GM21529 (cell line): ENCODE measurements around the gene OR2S2.

Experiments
- ATAC-seq: cut with Tn5 transposase; IDR thresholded peaks from one replicate; pipeline ENCODE4 v1.9.1; 2021; ENCODE audit not compliant: unreplicated experiment

Gene OR2S2

GRCh38 chr9:35965011-35965410 lies 7.1 kb upstream of the OR2S2 start:
- no peak for ATAC-seq

- ATAC-seq, result no peak
These were observed 4.4 kb upstream of the OR2S2 start for GRCh38 chr9:35962126-35962906.

GRCh38 chr9:35960039-35960655 lies 2.2 kb upstream of the OR2S2 start:
- ATAC-seq, result no peak

- no peak for ATAC-seq
These were observed 1.3 kb downstream of the OR2S2 start for GRCh38 chr9:35956651-35957050.

- peak; percentile 42 for ATAC-seq
These were observed 2.9 kb downstream of the OR2S2 start for GRCh38 chr9:35954942-35955546.

GRCh38 chr9:35952526-35953191 lies 5.3 kb downstream of the OR2S2 start:
- ATAC-seq, result no peak

GRCh38 chr9:35951736-35952135 lies 6.2 kb downstream of the OR2S2 start:
- ATAC-seq, result no peak

- ATAC-seq, result no peak
These were observed 9.0 kb downstream of the OR2S2 start for GRCh38 chr9:35948901-35949318.

- no peak for ATAC-seq
These were observed 9.5 kb downstream of the OR2S2 start for GRCh38 chr9:35948451-35948850.

GRCh38 chr9:35945341-35946018 lies 12.5 kb downstream of the OR2S2 start:
- no peak for ATAC-seq

GRCh38 chr9:35944841-35945240 lies 13.1 kb downstream of the OR2S2 start:
- no peak for ATAC-seq

GRCh38 chr9:35944173-35944572 lies 13.8 kb downstream of the OR2S2 start:
- no peak for ATAC-seq

GRCh38 chr9:35942286-35942685 lies 15.7 kb downstream of the OR2S2 start:
- no peak for ATAC-seq

- no peak for ATAC-seq
These were observed 17.2 kb downstream of the OR2S2 start for GRCh38 chr9:35940458-35941407.

GRCh38 chr9:35939679-35940250 lies 18.2 kb downstream of the OR2S2 start:
- ATAC-seq, result no peak

- no peak for ATAC-seq
These were observed 19.2 kb downstream of the OR2S2 start for GRCh38 chr9:35938474-35939356.

GRCh38 chr9:35937227-35937626 lies 20.7 kb downstream of the OR2S2 start:
- ATAC-seq, result no peak

- no peak for ATAC-seq
These were observed 22.0 kb downstream of the OR2S2 start for GRCh38 chr9:35935755-35936509.
